Left forelimb (tissue), 1 donor: ENCODE data around the gene BLACAT1.
"Not testable (repeated sequence)": the region's sequence is repeated elsewhere in the genome, so short reads cannot be mapped to it uniquely, and the experiment has no call there.

Experiments used
- DNase-seq: peaks from one replicate; pipeline ENCODE4 v3.0.0-alpha.2; 2018; ENCODE audit warnings: low spot score

Gene BLACAT1

GRCh38 chr1:205440121-205440475 is 15.7 kb downstream of the BLACAT1 start:
- no peak for DNase-seq

DNA sequence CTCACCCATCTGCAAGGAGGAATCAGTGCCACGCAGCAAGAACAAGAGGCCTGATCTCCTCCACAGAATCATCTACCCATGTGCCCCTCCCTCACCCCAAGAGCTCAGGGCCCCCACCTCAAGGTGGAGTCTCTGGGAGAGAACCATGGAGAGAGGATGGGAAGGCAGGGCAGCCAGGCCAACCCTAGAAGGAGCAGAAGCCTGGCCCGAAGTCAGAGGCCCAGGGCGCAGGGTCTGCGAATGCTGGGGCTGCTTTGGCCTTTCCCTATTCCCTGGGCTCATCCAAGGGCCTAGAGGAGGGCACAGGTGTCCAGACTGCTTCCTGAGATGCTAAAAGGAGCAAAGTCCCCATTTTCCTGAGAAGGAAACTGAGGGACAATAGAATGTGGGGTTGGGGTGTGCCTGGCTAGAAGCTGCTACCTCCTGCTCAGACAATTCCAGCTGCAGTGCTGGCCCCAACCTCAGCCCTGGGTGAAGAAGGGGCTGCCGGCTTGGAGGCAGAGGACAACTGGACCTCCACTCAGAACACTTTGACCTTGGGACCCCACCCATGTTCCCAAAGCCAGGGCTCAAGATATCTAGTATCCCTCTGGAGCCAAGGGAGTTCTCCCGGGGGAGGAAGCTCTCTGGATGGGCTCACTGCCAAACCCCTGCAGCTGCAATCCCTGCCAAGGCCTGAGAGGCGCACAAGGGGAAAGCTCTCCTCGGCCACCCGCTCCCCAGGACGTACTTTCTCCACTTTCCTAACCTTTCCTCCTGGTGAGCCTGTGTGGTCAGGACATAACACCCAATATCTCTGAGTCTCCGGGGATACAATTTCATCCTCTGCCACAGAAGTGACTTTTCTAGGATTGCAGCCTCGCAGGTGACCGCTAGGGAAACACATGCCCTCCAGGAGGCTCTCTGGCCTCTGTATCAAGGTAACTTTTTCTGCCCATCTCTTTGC is 17.4 kb downstream of the BLACAT1 start:
- no peak for DNase-seq

DNA sequence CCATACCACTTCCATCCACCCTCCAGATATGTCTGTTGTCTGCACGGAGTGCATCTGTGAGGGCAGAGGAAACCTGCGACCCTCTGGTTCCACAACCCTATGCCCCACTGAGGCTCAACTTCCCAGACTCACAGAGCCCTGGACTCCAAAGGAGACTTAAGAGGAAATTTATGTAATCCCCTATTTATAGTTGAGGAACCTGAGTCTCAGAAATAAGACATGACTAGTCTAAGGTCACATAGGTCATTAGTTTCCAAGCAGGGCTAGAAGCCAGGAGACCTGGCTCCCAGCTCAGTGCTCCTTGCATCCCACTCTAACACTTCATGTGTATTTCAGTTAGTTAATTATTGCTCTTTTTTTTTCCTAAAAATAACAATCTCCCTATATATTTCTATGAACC is 18.3 kb downstream of the BLACAT1 start:
- DNase-seq: no peak

DNA sequence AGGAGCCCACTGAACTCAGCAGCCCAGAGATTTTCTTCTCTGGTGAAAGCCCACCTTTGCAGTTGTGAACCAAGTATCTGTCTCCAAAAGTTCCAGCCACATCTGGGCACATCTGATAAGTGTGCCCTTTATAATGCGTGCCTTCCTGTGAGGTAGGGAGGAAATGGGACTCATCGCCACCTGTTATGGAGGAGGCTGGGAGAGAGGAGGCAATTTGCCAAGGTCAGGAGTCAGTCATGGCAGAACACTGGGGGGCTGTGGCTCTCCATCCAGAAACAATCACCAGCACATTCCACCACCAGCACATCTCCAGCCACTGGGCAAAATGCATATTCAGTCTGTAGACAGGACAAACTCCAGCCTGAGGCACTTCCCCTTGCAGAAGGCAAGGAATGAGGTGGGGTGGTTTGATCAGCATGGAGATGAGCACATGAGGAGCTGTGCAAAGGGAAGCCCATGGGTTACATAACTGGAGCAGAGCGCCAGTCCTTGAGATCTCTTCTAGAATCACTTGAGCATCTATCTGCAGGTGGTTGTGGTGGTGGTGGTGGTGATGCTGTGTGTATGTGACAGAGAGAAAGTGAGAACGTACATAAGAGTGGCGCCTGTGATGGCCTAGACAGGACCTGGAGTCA is 19.0 kb downstream of the BLACAT1 start:
- DNase-seq: no peak

DNA sequence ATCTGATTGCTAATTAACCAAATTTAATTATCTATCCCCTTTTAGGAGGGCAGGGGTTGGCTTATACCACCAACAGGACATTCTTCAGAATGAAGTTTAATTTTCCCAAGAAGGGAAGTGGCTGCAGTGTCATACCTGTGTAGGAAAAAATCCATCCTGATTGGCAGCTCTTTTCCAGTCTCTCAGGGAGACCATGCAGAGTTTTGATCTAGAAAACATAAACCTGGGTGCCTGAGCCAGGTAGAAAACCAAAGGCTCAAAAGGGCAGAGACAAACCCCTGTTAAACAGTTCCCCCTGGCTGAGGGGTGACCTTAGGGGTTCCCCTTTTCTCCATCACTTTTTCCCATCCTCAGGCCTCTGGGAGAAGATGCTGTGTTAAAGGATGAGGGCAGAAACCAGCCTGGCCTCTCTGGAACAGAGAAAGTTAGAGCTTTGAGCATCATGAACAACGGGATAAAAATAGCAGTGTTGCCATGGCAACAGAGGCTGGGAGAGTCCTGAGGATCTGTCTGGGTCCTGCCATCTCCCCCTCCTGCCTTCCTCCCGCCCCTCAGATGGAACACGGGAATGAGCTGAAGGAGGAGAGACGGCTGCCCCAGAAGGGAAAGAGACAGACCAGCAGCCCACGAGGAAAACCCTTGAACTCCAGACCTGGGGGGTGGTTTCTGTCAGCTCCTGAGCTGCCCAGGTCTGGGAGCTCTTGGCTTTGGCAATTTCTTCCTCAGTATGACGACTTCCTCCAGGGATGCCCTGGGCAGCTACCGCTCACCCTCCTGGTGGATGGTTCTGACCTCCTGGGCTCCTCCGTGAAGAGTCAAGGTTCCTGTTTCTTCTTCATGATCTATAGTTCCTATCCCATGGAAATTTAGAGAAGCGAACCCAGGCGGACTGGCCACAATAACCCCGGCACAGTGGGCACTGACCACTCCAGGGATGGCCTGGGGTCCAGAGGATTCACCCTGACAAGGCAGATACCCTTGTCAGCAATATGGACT is 20.0 kb downstream of the BLACAT1 start:
- DNase-seq: no peak

DNA sequence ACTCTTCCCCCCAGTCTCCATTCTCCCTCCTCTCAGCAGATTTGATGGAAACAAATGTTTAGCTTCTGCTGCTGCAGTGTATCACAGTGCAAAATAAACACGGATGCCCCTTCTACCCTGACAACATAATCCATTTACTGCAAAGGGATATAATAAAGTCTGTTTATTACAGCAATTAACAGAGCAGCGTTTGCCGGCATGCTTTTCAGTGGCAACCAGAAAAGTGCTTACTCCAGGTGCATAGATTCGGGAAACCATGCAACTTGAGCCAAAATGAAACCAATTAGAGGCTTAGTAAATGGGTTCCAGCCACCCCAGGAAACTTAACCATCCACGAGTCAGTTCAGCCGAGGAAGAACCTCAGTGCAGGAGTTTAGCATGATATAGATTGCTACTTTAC is 21.1 kb downstream of the BLACAT1 start:
- no peak for DNase-seq

DNA sequence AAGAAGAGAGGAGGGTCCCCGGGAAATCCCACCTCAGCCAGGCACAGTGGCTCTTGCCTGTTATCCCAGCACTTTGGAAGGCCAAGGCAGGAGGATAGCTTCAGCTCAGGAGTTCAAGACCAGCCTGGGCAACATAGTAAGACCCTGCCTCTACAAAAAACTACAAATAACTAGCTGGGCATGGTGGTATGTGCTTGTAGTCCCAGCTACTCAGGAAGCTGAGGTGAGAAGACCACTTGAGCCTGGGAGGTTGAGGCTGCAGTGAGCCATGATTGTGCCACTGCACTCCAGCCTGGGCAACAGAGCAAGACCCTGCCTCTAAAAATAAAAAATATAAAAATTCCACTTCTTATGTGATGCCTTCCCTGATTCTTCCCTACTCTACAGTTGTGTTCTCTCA is 23.2 kb downstream of the BLACAT1 start:
- not testable (repeated sequence) for DNase-seq

- DNase-seq: no peak
These were observed 23.7 kb downstream of the BLACAT1 start for GRCh38 chr1:205432116-205432515.

GRCh38 chr1:205430696-205431305 is 25.0 kb downstream of the BLACAT1 start:
- peak; percentile 79 for DNase-seq

- no peak for DNase-seq
These were observed 25.8 kb downstream of the BLACAT1 start for GRCh38 chr1:205429762-205430695.

GRCh38 chr1:205424901-205425600 is 30.8 kb downstream of the BLACAT1 start:
- DNase-seq: no peak

GRCh38 chr1:205423814-205424399 is 31.9 kb downstream of the BLACAT1 start:
- DNase-seq: no peak

DNA sequence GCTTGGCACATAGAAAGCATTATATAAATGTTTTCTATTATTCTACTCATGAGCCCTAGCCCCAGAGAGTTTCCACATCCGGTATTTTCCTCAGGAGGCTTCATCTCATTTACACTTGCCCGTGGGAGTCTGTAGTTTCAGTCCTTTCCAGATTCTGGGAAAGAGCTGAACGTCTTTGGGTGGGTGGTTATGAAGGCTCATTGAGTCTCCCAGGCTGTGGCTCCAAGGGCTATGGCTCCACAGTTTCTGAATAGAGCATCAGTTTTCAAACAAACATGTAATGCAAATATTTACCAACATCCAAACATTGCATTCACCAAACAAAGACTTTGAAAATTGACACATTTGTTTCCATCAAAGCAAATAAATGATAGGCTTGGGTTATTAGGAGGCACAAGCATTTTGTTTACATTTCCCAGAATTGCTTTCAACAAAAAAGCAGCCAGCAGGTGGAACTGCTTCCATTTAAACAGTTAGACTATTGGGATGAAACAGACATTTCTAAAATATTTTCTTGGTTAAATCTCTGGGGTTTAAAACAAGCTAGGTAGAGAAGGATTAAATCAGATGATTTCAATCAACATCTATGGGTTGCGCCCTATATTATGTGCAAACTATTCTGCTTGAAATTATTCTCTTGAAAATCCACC is 32.7 kb downstream of the BLACAT1 start:
- DNase-seq: no peak

DNA sequence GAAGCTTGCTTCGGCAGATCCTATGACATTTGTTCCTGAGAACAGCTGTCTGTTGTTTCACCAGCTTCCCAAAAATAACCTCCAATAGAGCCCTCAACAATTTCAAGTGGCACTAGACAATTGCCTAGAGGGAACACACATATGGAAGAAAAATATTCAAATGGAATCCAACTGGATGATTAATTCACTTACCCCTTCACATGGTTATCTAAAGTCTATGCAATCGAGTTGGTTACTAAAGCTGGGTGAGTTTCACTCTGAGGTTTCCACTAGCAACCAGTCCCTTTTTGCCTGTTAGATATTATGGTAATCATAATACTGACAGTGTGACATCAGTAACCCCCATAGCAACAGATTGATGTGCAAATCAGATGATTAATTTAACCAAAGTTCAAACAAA is 34.0 kb downstream of the BLACAT1 start, which contains the start of gene LEMD1:
TSS of gene LEMD1 (minus strand) at position 259 of the 400 bp plus-strand sequence. CDS start 1,520 bp downstream, outside the sequence.
- DNase-seq: no peak

DNA sequence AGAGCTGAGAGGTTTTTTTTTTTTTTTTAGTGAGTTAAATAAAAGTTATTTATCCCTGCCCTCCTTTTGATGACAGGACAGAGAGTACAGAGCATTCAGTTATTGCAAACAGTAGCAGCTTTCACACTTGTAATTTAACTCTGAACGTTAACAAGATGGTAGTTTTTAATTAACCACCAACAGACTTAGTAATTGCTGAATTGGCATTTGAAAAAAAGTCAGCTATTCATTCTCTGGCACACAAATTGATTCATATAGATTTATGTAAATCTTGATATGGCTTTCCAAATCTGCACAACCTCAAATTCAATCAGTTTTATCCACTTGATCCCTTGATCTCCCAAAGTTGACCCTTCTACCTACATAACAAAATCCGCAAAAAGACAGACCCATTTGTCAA is 34.9 kb downstream of the BLACAT1 start:
- no peak for DNase-seq

GRCh38 chr1:205417870-205418635 is 37.8 kb downstream of the BLACAT1 start:
- DNase-seq: no peak

DNA sequence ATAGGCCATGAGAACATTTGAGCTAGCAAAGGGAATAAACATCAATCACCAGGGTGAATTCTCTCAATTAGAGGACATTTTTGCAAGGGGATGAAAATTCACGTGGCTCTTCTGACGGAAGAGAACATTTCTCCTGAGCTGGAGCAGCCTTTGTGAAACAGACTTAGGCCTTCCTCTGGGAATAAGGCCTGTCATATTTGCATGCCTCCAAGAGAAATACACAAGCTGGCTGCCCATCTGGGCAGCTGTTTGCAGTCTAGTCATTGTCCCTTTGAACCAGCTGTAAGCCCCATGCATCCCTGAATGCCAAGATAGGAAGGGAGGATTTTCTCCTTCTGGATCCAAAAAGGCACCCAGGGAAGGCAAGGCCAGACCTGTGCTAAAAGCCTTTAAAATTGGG is 39.5 kb downstream of the BLACAT1 start:
- DNase-seq: no peak
